HG02588 (cell line): ENCODE data around the gene ATG4D.

Source experiments
- ATAC-seq: cut with Tn5 transposase; IDR thresholded peaks from one replicate; pipeline ENCODE4 v1.9.1; 2021; ENCODE audit warnings: mild to moderate bottlenecking, moderate library complexity; ENCODE audit not compliant: unreplicated experiment

The ATG4D gene

DNA sequence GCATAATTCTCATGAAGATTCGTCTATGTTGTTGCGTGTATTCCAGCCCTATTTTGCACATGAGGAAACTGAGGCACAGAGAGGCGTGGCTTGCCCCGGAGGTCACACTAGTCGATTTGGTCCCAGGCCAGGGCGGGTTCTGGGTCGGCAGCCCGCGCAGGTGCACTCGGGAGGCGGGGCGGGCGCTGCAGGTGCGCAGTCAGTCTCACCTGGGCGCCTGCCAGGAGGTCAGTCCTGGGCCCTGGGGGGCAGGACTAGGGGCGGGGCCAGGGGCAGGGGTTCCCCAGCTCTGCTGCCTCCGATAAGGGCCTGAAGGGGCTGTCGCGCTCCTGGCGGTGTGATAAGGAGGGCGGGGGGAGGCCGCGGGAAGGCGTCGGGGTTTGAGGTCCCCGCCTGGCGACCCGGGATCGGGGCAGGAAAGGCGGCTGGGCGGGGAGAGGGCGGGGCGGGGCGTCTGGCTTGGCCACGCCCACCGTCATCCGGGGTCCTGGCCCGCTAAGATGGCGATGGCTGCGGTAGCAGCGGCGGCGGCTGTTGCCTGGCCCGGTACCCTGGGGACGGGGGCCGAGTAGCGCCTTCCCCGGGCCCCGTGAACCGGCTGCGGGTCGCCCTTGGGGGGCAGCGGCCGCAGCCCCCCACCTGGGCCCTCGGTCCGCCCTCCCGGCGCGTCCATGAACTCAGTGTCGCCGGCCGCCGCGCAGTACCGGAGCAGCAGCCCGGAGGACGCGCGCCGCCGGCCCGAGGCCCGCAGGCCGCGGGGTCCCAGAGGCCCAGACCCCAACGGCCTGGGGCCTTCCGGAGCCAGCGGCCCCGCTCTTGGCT is at the start of gene ATG4D:
ATG4D (plus strand) TSS at position 485 of the 822 bp plus-strand sequence; CDS start at position 672, 187 bp downstream.
- ATAC-seq: peak; percentile 67

- no peak for ATAC-seq
These were observed 46.3 kb upstream of the ATG4D start for GRCh38 chr19:10497371-10497770.

- ATAC-seq: no peak
These were observed 44.0 kb upstream of the ATG4D start for GRCh38 chr19:10499550-10500246.

GRCh38 chr19:10500247-10500592 is 43.5 kb upstream of the ATG4D start:
- ATAC-seq: no peak

- peak; percentile 33 for ATAC-seq
These were observed 41.7 kb upstream of the ATG4D start for GRCh38 chr19:10501971-10502523.

- ATAC-seq: peak; percentile 84
These were observed 41.1 kb upstream of the ATG4D start for GRCh38 chr19:10502524-10503001.

GRCh38 chr19:10503002-10503789 is 40.5 kb upstream of the ATG4D start, which contains the start of gene KEAP1:
Gene KEAP1, minus strand, starts transcription at chr19:10503356. Its CDS starts 3,323 bp downstream, at chr19:10500033.
- peak; percentile 16 for ATAC-seq

- no peak for ATAC-seq
These were observed 38.0 kb upstream of the ATG4D start for GRCh38 chr19:10505583-10506229.

- ATAC-seq: no peak
These were observed 35.7 kb upstream of the ATG4D start for GRCh38 chr19:10508036-10508435.

- no peak for ATAC-seq
These were observed 35.0 kb upstream of the ATG4D start for GRCh38 chr19:10508707-10509106.

DNA sequence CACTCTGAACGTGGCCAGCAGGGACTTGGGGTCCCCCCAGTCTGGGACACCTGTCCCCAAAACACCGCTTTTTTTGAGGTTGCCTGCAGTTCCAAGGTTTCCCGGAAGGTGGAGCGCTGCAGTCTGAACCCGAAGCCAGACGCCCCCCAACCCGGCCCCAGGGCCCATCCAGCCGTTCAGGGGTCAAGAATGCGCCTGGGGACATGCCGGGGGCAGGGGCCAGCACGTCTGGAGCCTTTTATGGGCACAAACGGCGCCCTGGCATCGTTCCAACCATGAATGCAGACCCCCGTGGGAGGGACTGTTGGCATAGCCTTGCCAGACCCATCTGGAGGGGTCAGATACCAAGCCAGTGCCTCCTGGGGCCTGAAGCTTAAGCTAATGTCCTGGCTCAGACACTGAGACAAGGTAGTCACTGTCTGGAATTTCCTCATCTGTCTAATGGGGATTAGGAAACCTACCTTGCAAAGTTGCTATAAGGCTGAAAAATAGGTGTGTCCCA is 33.4 kb upstream of the ATG4D start:
- no peak for ATAC-seq

GRCh38 chr19:10513223-10513622 is 30.5 kb upstream of the ATG4D start:
- no peak for ATAC-seq

DNA sequence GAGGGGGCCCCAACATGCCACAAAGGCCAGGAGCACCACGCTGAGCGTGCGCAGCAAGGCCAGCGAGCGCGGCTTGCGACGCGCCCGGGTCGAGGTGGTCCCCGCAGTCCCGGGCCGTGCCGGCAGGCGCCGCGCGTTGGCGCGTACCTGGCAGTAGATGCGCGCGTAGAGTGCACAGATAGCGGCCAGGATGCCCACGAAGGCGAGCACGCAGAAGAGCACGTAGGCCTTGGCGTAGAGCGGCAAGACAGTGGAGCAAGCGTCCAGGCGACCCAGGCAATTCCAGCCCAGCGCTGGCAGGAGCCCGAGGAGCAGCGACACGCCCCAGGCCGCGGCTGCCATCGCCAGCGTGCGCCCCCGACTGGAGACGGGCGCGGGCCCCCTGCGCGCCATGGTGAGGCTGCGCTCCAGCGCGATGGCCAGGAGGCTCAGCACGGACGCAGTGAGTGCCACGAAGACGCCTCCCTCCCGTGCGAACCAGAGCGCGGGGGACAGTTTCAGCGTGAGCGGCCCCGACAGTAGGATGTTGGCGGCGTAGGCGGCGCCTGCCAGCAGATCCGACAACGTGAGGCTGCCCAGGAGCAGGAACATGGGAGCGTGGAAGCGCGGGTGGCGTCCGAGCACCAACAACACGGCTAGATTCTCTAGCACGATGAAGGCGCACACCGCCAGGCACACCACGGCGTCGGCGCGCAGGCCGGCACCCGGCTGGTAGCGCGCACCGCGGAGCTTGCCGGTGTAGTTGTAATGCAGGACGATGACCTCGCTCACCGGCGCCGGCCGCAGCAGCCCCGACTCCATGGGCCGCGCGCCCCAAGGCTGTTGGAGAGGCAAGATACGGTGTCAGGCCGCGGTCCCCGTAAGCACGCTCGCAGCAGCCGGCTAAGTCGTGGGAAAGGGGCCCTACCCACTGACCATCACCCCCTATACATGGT is 29.2 kb upstream of the ATG4D start:
- ATAC-seq: no peak

GRCh38 chr19:10516064-10516385 is 27.7 kb upstream of the ATG4D start:
- ATAC-seq: no peak

DNA sequence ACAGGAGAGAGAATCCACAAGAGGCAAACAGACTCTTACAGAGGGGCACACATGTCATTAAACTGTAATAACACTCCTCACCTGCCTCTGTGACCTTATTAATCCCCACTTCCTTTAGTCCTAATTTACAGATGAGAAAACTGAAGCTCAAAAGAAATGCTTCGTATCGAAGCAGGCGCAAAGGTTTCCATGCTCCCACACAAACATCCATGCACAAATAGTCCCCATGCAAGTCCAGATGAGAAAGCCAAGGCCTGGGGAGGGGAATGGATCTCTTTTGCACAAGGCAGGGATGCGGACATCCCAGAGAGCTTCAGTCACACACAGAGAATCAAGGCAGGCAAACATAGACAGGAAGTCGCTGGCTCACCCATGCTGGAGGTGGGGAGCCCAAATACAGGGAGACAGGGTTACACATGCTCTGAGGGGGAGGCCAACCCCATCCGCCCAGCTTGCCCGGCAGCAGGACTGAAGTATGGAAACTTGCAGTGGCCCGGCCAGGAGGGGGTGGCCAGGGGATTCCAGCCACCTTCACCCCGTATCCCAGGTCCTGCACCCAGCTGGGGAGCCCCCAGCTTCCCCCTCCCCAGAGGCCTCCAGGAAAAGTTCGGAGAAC is 26.9 kb upstream of the ATG4D start:
- no peak for ATAC-seq

- ATAC-seq: no peak
These were observed 26.3 kb upstream of the ATG4D start, which contains the start of gene S1PR5 for GRCh38 chr19:10517361-10517759. Gene S1PR5, minus strand, starts transcription at chr19:10517447. Its CDS starts 2,436 bp downstream, at chr19:10515011.

DNA sequence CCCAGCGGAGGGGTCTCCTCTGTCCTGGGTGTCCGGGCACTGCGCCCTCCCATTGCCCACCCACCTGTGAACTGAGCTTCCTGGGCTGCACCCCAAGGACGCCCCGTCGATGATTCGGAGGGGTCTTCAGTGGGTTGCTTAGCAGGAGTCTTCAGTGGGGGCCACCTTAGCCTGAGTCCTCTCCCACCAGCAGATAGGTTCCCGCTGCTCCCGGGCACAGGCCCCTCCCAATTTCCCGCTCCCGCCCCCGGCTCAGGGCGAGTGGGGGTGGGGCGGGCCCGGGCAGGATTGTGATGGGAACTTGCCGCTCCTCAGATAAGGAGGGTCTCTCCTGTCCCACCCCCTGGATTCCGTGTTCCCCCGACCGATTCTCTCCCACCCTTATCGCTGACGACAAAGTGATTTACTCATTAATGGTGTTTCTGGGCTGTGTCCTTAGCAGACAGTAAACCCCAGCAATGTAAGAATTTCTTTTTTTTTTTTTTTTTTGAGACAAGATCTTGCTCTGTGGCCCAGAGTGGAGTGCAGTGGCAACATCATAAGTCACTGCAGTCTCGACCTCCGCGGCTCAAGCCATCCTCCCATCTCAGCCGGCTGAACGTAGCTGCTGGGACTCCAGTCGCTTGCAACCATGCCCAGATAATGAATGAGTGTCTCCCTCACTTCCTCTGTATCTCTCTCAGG is 25.8 kb upstream of the ATG4D start:
- ATAC-seq: no peak
